Mesenteric fat pad (tissue), 1 donor: Measurements from ENCODE around the gene H1-8. TPM values are rescaled to one million over a fixed set of nuclear protein-coding genes. Genes with fewer than 3 reads are reported as not detected.

Source experiments
- DNase-seq: peaks from one replicate; pipeline ENCODE4 v3.0.0-alpha.2; 2020; ENCODE audit warnings: low spot score
- total RNA-seq: library from RNA; stranded (reverse); fragmentation: NEBNext Ultra II Directional; extraction: Animal tissue kit (Norgen Biotek cat#: 25700); gene quantifications from one replicate; pipeline ENCODE4 v1.2.1, GENCODE V29; 2021
- donor health status: DM: yes; HTN: yes; CAD: no.

Gene H1-8
- total RNA-seq, 1 donor from 2014 or later: not detected

DNA sequence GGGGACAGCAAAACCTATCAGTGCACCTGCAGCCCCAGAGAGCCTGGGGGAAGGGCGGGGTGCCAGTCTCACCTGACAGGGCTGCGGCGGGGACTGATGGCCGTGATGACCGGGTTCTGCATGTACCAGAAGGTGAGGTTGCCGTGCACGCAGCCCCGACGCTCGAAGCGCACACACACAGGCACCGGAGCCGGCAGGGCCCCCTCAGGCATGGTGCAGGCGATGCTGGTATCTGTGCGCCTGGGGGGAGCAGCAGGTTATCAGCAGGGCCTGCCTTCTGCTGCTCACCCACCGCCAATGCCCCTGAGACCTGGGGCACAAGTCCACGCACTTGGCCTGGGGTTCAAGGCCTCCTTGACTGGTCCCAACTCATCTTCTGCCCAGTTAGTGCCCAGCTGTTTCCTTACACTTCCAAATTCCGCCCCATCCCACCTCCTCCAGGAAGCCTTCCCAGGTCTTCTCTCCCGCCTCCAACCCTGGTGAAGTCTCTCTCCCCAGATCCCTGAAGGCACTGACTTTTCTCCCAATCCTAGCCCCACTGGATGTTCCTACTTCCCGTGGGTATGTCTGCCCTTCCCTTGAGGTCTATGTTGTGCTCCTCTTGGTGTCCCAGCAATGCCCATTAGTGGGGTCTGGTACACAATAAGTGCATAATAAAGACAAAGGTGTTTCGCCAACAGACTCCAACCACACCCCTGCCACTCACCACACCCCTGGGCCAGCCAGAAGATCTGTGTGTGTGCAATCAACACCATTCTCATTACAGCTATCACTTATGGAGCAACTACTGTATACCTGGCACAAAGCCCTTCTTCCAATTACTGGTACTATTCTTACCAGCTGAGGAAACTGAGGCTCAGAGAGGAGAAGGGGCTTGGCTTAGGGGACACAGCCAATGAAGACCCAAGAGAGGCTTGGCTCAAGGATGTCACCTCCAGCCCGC is 28.9 kb downstream of the H1-8 start:
- no peak for DNase-seq

GRCh38 chr3:129572603-129573002 is 29.6 kb downstream of the H1-8 start:
- DNase-seq: no peak

GRCh38 chr3:129573493-129573892 is 30.5 kb downstream of the H1-8 start:
- no peak for DNase-seq

DNA sequence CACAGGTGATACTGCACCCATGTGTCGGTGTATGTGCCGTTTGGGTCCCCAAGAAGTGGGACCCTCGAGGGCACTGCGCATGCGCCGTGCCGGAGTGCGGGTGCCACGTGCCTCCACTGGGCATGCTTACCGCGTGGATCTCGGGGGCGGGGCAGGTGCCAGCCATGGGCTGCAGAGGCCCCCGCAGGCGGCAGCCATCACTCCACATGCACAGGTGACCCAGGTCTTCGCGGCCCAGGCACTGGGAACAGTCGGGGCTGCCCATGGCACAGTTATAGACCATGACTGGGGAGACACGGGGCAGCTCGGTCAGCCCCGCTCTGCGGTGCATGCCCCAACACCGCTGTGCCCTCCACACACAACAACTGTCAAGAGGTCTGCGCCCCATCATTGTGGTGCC is 31.2 kb downstream of the H1-8 start:
- no peak for DNase-seq

DNA sequence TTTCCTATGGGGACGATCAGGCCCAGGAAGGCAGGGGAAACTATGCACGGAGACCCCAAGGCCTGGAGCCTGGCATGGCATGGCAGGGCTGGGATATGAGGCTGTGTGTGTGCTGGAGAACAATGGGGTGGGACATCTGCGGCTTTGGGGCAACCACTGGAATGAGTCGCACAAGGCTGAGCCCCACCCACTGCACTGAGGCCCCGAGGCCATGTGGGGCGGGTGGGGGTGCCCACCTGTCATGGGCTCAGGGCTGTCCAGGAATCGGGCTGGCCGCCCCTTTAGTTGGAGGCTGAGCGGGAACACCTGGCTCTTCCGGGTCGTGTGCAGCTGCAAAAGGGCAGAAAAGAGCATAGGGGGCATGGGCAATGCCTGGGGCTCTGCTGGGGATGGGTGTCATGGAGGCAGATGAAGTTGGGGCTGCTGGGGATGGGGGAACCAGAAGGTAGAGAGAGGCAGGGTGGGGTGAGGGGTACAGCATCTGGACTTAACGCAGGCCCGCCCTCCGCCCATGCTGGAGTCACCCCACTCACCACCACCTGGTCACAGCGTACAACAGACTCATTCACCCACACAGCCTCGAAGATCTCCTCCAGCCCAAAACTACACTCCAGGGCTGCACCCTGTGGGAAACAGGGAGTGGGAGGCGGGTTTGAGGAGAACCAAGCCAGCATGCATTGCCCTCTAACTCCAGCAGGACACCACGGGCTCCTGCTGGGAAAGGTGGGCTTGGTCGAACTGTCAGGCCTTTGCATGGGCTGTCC is 32.4 kb downstream of the H1-8 start:
- no peak for DNase-seq

DNA sequence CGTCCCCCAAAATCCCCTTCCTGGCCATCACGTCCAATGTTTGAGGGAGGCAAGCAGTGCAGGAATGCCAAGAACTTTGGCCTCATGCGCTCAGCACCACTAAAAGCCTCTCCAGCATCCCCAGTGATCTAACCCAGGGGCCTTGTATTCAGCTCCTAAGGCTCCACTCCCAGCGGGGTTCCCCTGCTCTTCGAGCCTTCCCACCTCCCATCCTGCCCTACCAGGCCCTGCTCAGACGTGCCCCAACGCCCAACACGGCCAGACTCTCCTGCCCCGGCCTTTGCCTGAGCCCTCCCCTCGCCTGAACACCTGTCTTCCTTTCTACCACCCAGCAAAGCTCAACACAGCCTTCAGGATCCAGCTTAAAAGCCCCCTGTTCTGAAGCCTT is 33.0 kb downstream of the H1-8 start:
- DNase-seq: no peak

DNA sequence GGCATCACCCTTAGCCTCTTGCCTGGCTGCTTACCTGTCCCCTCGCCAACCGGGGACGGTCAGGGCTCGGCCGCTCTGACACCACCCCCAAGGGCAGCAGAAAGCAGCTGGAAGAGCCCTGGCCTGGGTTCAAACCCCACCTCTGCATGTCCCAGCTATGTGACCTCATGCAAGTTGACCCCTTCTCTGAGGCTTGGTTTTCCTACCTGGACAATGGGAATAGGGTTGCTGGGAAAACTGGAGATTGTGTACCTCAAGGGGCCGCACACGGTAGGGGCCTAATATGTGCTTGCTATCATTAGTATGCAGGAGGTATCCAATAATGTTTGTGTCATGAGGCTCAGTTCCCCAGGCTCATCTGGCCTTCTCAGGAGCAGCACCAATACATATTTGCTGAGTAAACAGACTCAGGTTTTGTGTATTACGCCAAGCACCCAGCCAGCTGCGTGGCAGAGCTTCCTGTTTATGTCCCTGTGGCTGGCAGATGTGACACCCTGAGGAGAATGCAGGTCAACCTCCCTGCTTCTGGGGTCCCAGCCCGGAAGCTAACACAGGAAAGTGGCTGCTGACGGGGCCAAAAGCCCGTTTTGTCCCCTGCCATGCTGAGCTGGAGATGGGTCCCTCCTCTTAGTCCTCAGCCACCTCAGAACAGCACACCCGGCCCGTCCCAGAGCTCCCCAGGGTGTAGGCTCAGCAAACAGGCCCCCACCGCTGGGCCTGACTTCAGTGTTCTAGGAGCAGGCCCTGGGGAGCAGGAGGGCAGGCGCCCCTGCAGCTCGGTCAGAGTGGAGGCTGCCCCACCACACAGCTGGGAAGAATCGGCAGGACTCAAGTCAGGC is 33.8 kb downstream of the H1-8 start:
- DNase-seq: no peak

DNA sequence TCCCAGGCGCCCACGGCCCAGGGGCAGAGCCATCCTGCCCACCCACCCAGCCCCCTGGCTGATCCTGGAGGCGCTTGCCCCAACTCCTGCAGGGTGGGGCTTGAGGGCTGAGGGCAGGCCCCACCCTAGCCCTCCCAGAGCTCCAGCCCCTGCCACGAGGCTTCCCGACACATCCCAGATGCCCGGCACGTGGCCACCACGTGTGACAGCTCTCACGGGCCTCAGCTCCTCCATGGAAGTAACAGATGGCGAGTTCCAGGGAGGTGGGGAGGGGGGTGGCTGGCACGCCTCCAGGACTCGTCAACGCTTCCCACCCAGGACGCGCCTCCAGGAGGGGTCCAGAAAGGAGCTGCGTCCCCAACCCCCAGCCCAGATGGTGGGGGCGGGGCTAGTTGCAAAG is 34.4 kb downstream of the H1-8 start:
- no peak for DNase-seq

DNA sequence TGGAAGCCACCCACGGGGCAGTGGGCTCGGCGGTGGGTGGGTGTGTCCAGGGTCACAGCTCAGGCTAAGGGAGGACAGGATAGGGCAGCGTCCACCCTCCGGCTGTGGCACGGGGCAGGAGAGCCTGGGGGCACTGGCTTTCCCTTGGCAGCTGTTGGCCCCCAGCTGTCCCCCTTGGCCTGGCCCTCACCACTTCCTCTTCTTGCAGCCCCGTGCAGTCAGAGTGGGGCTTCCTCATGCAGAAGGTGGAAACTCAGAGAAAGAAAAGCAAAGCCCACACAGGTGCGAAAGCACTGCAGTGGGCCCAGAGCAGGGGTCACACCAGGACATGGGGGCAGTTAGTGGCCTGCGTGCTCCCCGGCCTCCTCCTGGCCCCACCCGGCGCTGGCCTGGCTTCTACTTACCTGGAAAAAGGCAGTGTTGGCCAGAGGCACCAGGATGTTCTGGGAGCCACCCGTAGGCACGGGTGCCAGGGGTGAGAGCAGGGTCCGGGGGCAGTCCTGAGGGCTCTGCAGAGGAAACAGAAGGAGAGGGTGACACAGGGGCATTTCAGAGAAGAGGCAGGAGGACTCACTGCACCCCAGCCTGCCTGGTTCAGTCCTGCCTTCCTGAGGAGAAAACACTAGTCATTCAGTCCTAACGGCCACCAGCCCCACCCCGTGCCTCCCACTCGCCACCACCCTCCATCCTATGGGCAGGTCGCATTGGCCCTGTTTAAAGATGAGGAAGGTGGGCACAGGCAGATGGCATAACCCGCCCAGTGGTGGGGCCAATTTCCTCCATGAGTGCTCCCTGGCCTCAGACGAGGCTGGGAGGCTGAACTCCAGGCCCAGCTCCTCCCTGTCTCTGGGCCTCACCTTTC is 35.2 kb downstream of the H1-8 start:
- DNase-seq: no peak

DNA sequence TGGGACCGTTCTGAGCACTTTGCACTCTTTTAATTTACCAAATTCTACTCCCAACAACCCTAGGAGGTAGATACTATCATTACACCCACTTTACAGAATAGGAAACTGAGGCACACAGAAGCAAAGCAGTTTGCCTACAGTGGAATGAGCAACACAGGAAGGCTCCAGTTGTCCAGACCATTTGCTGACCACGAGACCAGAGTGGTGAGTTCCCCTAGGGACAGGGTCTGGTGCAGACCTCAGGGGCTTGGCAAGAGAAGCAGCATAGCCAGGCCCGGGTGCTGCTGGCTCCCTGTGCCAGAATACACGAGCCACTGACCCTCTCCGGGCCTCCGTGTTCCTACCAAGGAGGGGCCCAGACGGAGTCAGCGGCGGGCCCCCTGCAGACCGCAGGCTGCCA is 37.0 kb downstream of the H1-8 start:
- no peak for DNase-seq

GRCh38 chr3:129581623-129582022 is 38.6 kb downstream of the H1-8 start:
- no peak for DNase-seq

- DNase-seq: no peak
Observed at GRCh38 chr3:129582799-129583198, 39.8 kb downstream of the H1-8 start.

GRCh38 chr3:129583289-129583688 is 40.3 kb downstream of the H1-8 start:
- DNase-seq: no peak

- no peak for DNase-seq
Observed at GRCh38 chr3:129584631-129585030, 41.7 kb downstream of the H1-8 start.

- no peak for DNase-seq
Observed at GRCh38 chr3:129585949-129586657, 43.1 kb downstream of the H1-8 start.

DNA sequence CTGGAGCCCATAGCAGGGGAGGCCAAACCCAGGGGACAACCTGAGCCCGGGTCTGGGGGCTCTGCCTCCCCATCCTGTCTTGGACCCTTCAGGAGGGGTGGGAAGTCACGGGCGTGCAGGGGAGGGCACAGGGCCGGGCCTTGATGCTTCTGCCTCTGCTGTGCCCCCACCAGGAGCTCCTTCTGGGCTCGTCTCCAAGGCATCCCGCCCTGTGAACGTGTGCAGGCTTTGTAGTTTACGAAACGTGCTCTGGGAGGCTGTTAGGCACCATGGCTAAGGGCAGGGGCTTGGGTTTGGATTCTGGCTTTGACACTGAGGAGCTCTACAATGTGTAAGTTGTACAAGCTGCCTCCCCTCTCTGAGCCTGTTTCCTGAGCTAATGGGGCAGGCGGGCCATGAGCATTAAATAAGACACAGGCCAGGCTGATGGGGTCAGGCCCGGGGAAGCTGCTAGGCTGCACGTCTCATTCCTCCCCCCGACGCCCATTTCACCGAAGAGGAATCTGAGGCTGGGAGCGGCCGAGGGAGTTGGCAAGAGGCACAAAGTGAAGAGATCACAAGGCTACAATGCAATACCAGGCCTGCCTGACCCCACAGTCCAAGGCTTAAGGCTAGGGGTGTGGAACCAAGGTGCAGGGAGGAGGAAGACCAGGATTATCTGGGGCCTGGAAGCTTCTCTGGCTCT is 43.9 kb downstream of the H1-8 start:
- no peak for DNase-seq

DNA sequence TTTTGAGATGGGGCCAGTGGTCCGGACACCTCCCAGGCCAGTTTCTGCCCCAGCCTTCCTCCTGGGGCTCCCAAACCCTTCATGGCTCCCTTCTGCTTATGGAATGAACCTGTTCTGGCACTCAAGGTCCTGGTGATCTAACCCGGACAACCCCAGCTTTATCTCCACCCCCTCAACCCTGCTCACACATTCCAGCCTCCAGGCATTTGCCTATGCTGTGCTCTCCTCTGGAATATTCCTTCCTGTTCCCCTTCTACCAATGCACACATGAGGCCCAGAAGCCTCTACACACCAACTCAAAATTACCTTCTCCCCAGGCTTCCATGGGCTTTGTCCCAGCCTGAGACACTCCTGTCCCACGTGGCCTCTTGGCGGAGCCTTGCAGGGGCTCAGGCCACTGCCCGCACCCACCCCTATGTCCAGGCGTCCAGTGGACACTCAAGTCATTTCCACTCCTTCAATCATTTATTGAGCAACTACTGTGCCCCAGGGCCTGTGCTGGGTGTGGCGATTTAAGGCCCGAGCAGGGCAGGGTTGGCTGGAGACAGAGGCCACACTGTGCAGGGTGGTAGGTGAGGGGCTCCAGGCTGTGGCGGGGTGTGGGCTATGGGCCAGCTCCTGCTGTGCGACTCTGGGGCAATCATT is 44.7 kb downstream of the H1-8 start:
- no peak for DNase-seq

GRCh38 chr3:129590215-129590614 is 47.2 kb downstream of the H1-8 start:
- DNase-seq: no peak

DNA sequence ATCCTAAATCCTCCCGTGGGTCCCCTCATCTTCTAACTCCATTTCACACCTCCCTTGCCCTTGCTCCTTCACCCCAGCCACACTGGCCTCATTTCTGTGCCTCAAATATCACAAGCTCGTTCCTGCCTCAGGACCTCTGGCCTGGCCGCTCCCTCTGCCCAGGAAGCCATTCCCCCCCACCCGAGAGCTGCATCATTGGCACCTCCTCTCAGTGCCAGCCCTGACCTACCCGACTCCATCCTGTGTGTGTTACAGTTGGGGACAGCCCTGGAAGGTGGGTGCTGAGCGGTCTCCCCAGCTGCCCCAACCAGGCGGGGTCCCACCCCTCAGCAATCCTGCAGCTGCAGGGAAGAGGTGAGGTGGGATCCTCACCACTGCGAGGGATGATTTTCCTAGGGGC is 49.0 kb downstream of the H1-8 start:
- no peak for DNase-seq
